ENCODE results near the gene JAZF1. TPM values are rescaled to one million over a fixed set of nuclear protein-coding genes. Genes with fewer than 3 reads are reported as not detected.

JAZF1 gene
- total and polyA plus RNA-seq, 9 of the 15 experiments (the other 6 are each of a cell fraction or from before 2014, with no cell fraction given) = 0.04 to 0.64 (median 0.11) TPM; not detected in 3

DNA sequence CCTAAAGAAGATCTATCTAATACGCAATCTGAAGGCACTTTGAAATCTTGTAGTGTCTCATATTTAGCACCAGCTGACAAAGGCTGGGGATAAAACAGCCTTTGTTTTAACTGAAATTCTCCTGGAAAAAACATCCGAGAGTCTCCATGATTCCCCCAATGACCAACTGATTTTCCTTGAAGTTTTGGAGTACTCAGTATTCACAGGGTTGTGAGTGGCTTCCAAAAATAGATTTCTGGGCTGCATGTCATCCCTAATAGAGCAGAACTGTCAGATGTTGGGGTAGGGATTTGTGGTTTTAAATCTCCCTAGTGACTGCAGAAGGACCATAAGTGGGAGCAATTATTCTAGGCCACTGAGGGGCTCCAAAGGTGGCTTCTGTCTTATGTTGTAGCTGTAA is 234.2 kb downstream of the JAZF1 start:
- WGBS (ENCODE audit: insufficient coverage, low coverage, missing lambda C conversion rate) = 0% methylated on average over 2 of the region's 2 CpGs
- Histone ChIP-seq H3K79me2 (ENCODE audit: control insufficient read depth, insufficient read depth, low read length) (no peaks in the 10 kb centered on the region), H3K9me3 (replicated peaks; ENCODE audit: control insufficient read depth, insufficient read depth, low read depth, low read length) (no peaks in the 10 kb centered on the region), H3K36me3 (ENCODE audit: control insufficient read depth, insufficient read depth, low read length) (no peaks in the 10 kb centered on the region), H3K4me2 (ENCODE audit: insufficient read depth, low read length) (no peak overlapping the region), H3K9ac (ENCODE audit: insufficient read depth in 1 of 2, low read depth in 2 of 2, low read length in 2 of 2) (no peak overlapping the region), H3K4me1 (replicated peaks in 1 of 2; ENCODE audit: control insufficient read depth in 2 of 2, insufficient read depth in 2 of 2, low read length in 2 of 2) (no peaks in the 10 kb centered on the region), H3K27me3 (ENCODE audit: control insufficient read depth in 2 of 2, insufficient read depth in 2 of 2, low read length in 2 of 2) (peaks cover 12 to 42% of the 10 kb centered on the region in 2 experiments; a peak in 4 of 5 replicates), H3K27ac (ENCODE audit: extremely low read depth, low read depth, low read length) (no peak overlapping the region), H4K20me1 (replicated peaks; ENCODE audit: control insufficient read depth, insufficient read depth, low read length) (no peaks in the 10 kb centered on the region), H2AFZ (ENCODE audit: low read depth, low read length) (no peak overlapping the region), H3K4me3 (no peak overlapping the region), H3K9me1 (ENCODE audit: control insufficient read depth, insufficient read depth, low read length) (no peaks in the 10 kb centered on the region)
- no peak for ATAC-seq
- intact Hi-C loops (cut with micrococcal nuclease) = no loop called here
- BruUV-seq (replicated peaks) = no TSS peak
- ChIA-PET POLR2A (interaction anchor here (0.5 kb wide), 1 partner anchor 14 kb away, joined by 3 read pairs; no protein-coding TSS in a partner anchor), CTCF (ENCODE audit: low intra/inter-chr PET ratio) (no interaction called here)
- in situ Hi-C loops (cut with MboI) = no loop called here
- no peak for DNase-seq (ENCODE audit: extremely low read depth in 1 of 4, low spot score in 3 of 4)
- no peak for FAIRE-seq
- no peak for TF ChIP-seq SOX6 (IDR thresholded peaks at IDR 0.05)
- no peak for TF ChIP-seq ATF1 (CRISPR knock-in tag; IDR thresholded peaks at IDR 0.05)
- TF ChIP-seq ATF1 (tag; IDR thresholded peaks at IDR 0.05) = no peak
- no peak for TF ChIP-seq ZNF699 (CRISPR knock-in tag; IDR thresholded peaks at IDR 0.05; ENCODE audit: insufficient replicate concordance)
- TF ChIP-seq ZNF444 (CRISPR knock-in tag; IDR thresholded peaks at IDR 0.05) = no peak
- TF ChIP-seq ZNF274 (IDR thresholded peaks at IDR 0.05; ENCODE audit: borderline replicate concordance, low read depth, low read length) = no peak
- TF ChIP-seq KAT8 (IDR thresholded peaks at IDR 0.05; ENCODE audit: low read depth) = no peak
- TF ChIP-seq ZNF324 (CRISPR knock-in tag; IDR thresholded peaks at IDR 0.05) = no peak
- TF ChIP-seq ATF7 (IDR thresholded peaks at IDR 0.05) = no peak
- no peak for TF ChIP-seq ASH1L (IDR thresholded peaks at IDR 0.05; ENCODE audit: borderline replicate concordance, low read depth, partially characterized antibody)
- no peak for TF ChIP-seq STAT5B (CRISPR knock-in tag; IDR thresholded peaks at IDR 0.05)
- TF ChIP-seq TCFL5 (CRISPR knock-in tag; conservative IDR thresholded peaks at IDR 0.05) = no peak
- no peak for TF ChIP-seq SMARCA4 (IDR thresholded peaks at IDR 0.05)
- no peak for TF ChIP-seq GABPA (tag; conservative IDR thresholded peaks at IDR 0.05; ENCODE audit: low read depth)
- no peak for TF ChIP-seq C11orf30 (IDR thresholded peaks at IDR 0.05; ENCODE audit: low read depth)
- TF ChIP-seq MAFF (IDR thresholded peaks at IDR 0.05; ENCODE audit: low read length) = no peak

Data from K562 (cell line).